Measurements from ENCODE around the gene JCHAIN.
A peak's percentile ranks its signal among the peaks of the same experiment; 100 is the strongest.

JCHAIN gene

DNA sequence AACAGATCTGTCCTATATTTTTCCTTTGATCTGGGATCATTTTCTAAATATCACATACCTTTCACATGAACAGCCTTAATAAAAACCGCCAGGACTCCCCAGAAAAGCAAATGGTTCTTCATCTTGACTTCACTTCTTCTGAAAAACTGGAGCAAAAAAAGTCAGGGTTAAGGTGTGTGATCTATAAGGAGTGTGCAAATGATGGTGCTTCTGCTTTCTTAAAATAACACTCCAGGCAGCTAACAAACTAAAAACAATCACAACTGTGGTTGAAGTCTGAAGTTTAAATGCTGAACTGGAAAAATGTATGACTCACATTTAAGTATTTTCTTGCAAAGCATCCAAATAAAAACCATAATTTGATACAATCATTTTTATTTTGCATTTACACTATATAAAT is at the start of gene JCHAIN:
Gene JCHAIN, minus strand, starts transcription at position 140 of the 400 bp plus-strand sequence. Its CDS starts 18 bp downstream, at position 122.
- H3K4me3 ChIP-seq (ENCODE audit: low read length) = no peak within 1 kb of the TSS
- H3K36me3 ChIP-seq (ENCODE audit: control insufficient read depth, low read depth, low read length) = no peaks in the 10 kb centered on the region
- H3K27ac ChIP-seq (ENCODE audit: low read length) = no peak within 1 kb of the TSS
- H3K9ac ChIP-seq (ENCODE audit: low read length) = no peak within 1 kb of the TSS
- no peaks in the 10 kb centered on the region for H3K9me3 ChIP-seq (ENCODE audit: control insufficient read depth, low read depth, low read length)
- no peaks in the 10 kb centered on the region for H3K27me3 ChIP-seq (ENCODE audit: control insufficient read depth, insufficient read depth, low read length)
- H3K4me1 ChIP-seq (ENCODE audit: control insufficient read depth, low read depth, low read length) = no peaks in the 10 kb centered on the region

DNA sequence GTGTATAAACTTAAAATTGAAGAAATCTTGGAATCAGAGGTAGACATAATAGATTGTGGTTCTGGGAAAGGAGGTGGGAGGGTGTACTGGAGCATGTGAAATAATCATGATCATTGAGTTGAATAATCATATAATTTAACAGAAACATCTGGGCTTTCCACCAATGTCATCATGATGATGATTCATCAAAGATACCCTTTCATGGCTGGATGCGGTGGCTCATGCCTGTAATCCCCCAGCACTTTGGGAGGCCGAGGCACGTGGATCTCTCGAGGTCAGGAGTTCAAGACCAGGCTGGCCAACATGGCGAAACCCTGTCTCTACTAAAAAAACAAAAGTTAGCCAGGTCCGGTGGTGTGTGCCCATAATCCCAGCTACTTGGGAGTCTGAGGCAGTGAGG is 48.8 kb upstream of the JCHAIN start:
- Histone ChIP-seq H3K27me3 (ENCODE audit: control insufficient read depth, insufficient read depth, low read length) (no peaks in the 10 kb centered on the region), H3K9ac (ENCODE audit: low read length) (no peak overlapping the region), H3K27ac (ENCODE audit: low read length) (no peak overlapping the region), H3K9me3 (ENCODE audit: control insufficient read depth, low read depth, low read length) (no peaks in the 10 kb centered on the region), H3K4me3 (ENCODE audit: low read length) (no peak overlapping the region), H3K4me1 (ENCODE audit: control insufficient read depth, low read depth, low read length) (peaks cover 17% of the 10 kb centered on the region), H3K36me3 (ENCODE audit: control insufficient read depth, low read depth, low read length) (no peaks in the 10 kb centered on the region)

- H3K27me3 ChIP-seq (ENCODE audit: control insufficient read depth, insufficient read depth, low read length) = no peaks in the 10 kb centered on the region
- H3K9me3 ChIP-seq (ENCODE audit: control insufficient read depth, low read depth, low read length) = no peaks in the 10 kb centered on the region
- H3K27ac ChIP-seq (ENCODE audit: low read length) = no peak overlapping the region
- no peaks in the 10 kb centered on the region for H3K36me3 ChIP-seq (ENCODE audit: control insufficient read depth, low read depth, low read length)
- no peak overlapping the region for H3K4me3 ChIP-seq (ENCODE audit: low read length)
- H3K9ac ChIP-seq (ENCODE audit: low read length) = no peak overlapping the region
- H3K4me1 ChIP-seq (ENCODE audit: control insufficient read depth, low read depth, low read length) = peaks cover 24% of the 10 kb centered on the region
Measured at GRCh38 chr4:70714079-70714887, 48.0 kb upstream of the JCHAIN start.

- peaks cover 27% of the 10 kb centered on the region for H3K4me1 ChIP-seq (ENCODE audit: control insufficient read depth, low read depth, low read length)
- H3K27ac ChIP-seq (ENCODE audit: low read length) = no peak overlapping the region
- H3K36me3 ChIP-seq (ENCODE audit: control insufficient read depth, low read depth, low read length) = no peaks in the 10 kb centered on the region
- H3K27me3 ChIP-seq (ENCODE audit: control insufficient read depth, insufficient read depth, low read length) = no peaks in the 10 kb centered on the region
- H3K9ac ChIP-seq (ENCODE audit: low read length) = no peak overlapping the region
- no peak overlapping the region for H3K4me3 ChIP-seq (ENCODE audit: low read length)
- H3K9me3 ChIP-seq (ENCODE audit: control insufficient read depth, low read depth, low read length) = no peaks in the 10 kb centered on the region
Measured at GRCh38 chr4:70713453-70714078, 47.3 kb upstream of the JCHAIN start.

- no peaks in the 10 kb centered on the region for H3K9me3 ChIP-seq (ENCODE audit: control insufficient read depth, low read depth, low read length)
- H3K4me1 ChIP-seq (ENCODE audit: control insufficient read depth, low read depth, low read length) = peaks cover 27% of the 10 kb centered on the region
- H3K27ac ChIP-seq (ENCODE audit: low read length) = no peak overlapping the region
- H3K36me3 ChIP-seq (ENCODE audit: control insufficient read depth, low read depth, low read length) = no peaks in the 10 kb centered on the region
- no peak overlapping the region for H3K9ac ChIP-seq (ENCODE audit: low read length)
- no peak overlapping the region for H3K4me3 ChIP-seq (ENCODE audit: low read length)
- no peaks in the 10 kb centered on the region for H3K27me3 ChIP-seq (ENCODE audit: control insufficient read depth, insufficient read depth, low read length)
Measured at GRCh38 chr4:70712604-70713452, 46.5 kb upstream of the JCHAIN start.

DNA sequence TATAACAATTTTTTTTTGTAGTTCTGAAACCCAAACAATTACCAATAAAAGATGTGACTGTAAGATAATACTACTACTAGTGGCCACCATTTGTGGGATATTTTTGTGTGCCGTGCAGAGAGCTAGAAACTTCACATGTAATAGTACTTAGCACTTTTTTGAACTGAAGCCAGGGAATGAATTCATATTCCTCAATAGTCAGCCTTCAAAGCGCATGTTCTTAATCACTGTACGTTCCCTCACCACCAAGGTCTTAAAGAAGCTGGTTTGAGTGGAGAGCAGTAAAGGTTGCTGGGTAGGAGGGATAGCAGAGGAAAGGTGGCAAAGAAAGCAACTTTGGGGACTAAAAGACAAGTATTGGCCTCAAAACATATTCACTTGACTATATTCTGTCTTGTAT is 45.8 kb upstream of the JCHAIN start:
- Histone ChIP-seq H3K9ac (ENCODE audit: low read length) (no peak overlapping the region), H3K27ac (ENCODE audit: low read length) (no peak overlapping the region), H3K27me3 (ENCODE audit: control insufficient read depth, insufficient read depth, low read length) (no peaks in the 10 kb centered on the region), H3K4me3 (ENCODE audit: low read length) (no peak overlapping the region), H3K9me3 (ENCODE audit: control insufficient read depth, low read depth, low read length) (no peaks in the 10 kb centered on the region), H3K36me3 (ENCODE audit: control insufficient read depth, low read depth, low read length) (no peaks in the 10 kb centered on the region), H3K4me1 (ENCODE audit: control insufficient read depth, low read depth, low read length) (peaks cover 27% of the 10 kb centered on the region)

- Histone ChIP-seq H3K9me3 (ENCODE audit: control insufficient read depth, low read depth, low read length) (no peaks in the 10 kb centered on the region), H3K9ac (ENCODE audit: low read length) (no peak overlapping the region), H3K27ac (ENCODE audit: low read length) (no peak overlapping the region), H3K27me3 (ENCODE audit: control insufficient read depth, insufficient read depth, low read length) (peaks cover 3% of the 10 kb centered on the region), H3K4me1 (ENCODE audit: control insufficient read depth, low read depth, low read length) (peaks cover 28% of the 10 kb centered on the region), H3K36me3 (ENCODE audit: control insufficient read depth, low read depth, low read length) (no peaks in the 10 kb centered on the region), H3K4me3 (ENCODE audit: low read length) (no peak overlapping the region)
Measured at GRCh38 chr4:70711599-70711998, 45.3 kb upstream of the JCHAIN start.

DNA sequence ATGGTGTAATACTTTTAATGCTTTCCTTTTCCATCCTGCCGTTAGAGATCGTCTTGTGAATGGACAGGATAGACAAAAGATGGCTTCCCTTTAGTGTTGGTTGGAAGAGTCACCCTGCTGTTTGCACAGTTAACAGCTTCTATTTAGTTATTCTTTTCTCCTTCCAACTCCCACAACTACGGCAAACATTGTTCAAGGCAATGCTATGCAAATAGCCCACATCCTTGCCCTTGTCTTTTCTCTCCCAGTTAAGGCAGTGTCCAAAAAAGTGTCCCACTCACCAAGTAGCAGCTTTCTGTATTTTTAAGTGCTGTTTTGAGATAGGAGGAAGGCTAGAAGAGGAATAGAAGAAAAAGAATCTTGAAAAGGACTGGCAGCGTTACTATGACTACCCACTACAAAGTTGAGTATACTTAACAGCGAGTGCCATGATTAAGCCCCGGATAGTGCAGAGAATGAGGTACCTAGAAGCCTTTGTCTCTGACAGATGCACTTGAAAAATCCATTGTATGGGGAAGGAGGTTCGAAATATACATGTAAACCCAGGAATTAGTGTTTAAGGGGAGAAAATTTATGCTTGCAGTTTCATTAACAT is 43.4 kb upstream of the JCHAIN start:
- Histone ChIP-seq H3K9ac (ENCODE audit: low read length) (no peak overlapping the region), H3K9me3 (ENCODE audit: control insufficient read depth, low read depth, low read length) (no peaks in the 10 kb centered on the region), H3K4me1 (ENCODE audit: control insufficient read depth, low read depth, low read length) (peaks cover 32% of the 10 kb centered on the region), H3K4me3 (ENCODE audit: low read length) (no peak overlapping the region), H3K36me3 (ENCODE audit: control insufficient read depth, low read depth, low read length) (no peaks in the 10 kb centered on the region), H3K27ac (ENCODE audit: low read length) (no peak overlapping the region), H3K27me3 (ENCODE audit: control insufficient read depth, insufficient read depth, low read length) (peaks cover 10% of the 10 kb centered on the region)

- H3K4me3 ChIP-seq (ENCODE audit: low read length) = peak overlapping the region; percentile 84
- no peak overlapping the region for H3K27ac ChIP-seq (ENCODE audit: low read length)
- H3K36me3 ChIP-seq (ENCODE audit: control insufficient read depth, low read depth, low read length) = no peaks in the 10 kb centered on the region
- H3K9me3 ChIP-seq (ENCODE audit: control insufficient read depth, low read depth, low read length) = no peaks in the 10 kb centered on the region
- peaks cover 10% of the 10 kb centered on the region for H3K27me3 ChIP-seq (ENCODE audit: control insufficient read depth, insufficient read depth, low read length)
- peaks cover 21% of the 10 kb centered on the region for H3K4me1 ChIP-seq (ENCODE audit: control insufficient read depth, low read depth, low read length)
- H3K9ac ChIP-seq (ENCODE audit: low read length) = peak overlapping the region; percentile 91
Measured at GRCh38 chr4:70706516-70706915, 40.2 kb upstream of the JCHAIN start.

DNA sequence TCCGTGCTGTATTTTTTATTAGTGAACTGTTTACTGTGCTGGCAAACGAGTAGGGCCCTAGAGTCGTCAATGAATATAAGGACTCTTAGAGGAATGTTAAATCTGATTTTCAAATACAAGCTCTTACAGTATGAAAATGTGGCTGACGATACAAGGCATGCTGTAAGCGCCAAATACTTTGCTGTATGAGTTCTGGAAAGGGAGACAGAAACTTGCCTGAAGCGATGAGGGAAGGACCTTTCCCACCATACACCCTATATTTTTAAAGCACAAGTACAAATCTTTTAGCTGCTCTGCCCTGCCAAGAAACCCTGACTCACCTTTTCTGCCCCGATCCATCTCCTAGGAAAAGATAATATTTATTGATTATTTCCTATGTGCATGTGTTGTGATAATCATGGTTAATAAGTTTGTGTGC is 39.7 kb upstream of the JCHAIN start:
- H3K4me3 ChIP-seq (ENCODE audit: low read length) = peak overlapping the region; percentile 84
- peaks cover 10% of the 10 kb centered on the region for H3K27me3 ChIP-seq (ENCODE audit: control insufficient read depth, insufficient read depth, low read length)
- peak overlapping the region; percentile 91 for H3K9ac ChIP-seq (ENCODE audit: low read length)
- no peaks in the 10 kb centered on the region for H3K36me3 ChIP-seq (ENCODE audit: control insufficient read depth, low read depth, low read length)
- H3K4me1 ChIP-seq (ENCODE audit: control insufficient read depth, low read depth, low read length) = peaks cover 21% of the 10 kb centered on the region
- H3K27ac ChIP-seq (ENCODE audit: low read length) = no peak overlapping the region
- no peaks in the 10 kb centered on the region for H3K9me3 ChIP-seq (ENCODE audit: control insufficient read depth, low read depth, low read length)

Measured in iPS-18a (cell line).